HEK293T (cell line): ENCODE measurements around the gene NUP62.

Experiments
- FOXA1 ChIP-seq: fragments of 450-650 bp; IDR thresholded peaks from 2 replicates; pipeline ENCODE4 v1.6.1; 2016; ENCODE audit warnings: mild to moderate bottlenecking
- FOXM1 ChIP-seq: fragments of 450-650 bp; IDR thresholded peaks from 2 replicates; pipeline ENCODE4 v1.6.1; 2017; ENCODE audit warnings: mild to moderate bottlenecking, borderline replicate concordance
- HDGF ChIP-seq: fragments of 450-650 bp; IDR thresholded peaks from 2 replicates; pipeline ENCODE4 v1.6.1; 2017; ENCODE audit warnings: antibody characterized with exemption, borderline replicate concordance
- SP1 ChIP-seq: fragments of 450-650 bp; IDR thresholded peaks from 2 replicates; pipeline ENCODE4 v1.6.1; 2017

DNA sequence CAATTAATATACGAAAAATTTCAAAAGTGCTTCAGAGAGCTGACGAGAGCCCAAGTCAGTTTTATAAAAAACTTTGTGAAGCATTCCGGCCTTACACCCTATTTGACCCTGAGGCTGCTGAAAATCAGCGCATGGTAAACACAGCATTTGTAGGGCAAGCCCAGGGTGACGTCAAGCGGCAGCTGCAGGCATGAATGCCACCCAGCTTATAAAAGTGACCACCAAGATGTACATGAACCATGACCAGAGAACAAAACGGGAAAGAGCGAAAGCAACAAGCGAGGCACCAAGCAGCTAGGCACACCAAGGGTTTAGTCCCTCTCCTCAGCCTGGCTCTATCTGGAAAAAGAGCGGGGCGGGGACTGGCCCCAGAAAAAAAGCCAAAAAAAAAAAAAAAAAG lies 25.6 kb upstream of the NUP62 start:
- no peak for TF ChIP-seq FOXM1
- TF ChIP-seq FOXA1, result no peak
- TF ChIP-seq HDGF, result no peak
- no peak for TF ChIP-seq SP1
